HCEC 1CT (cell line): ENCODE data around the gene FMNL2.
"Not testable (repeated sequence)": the region's sequence is repeated elsewhere in the genome, so short reads cannot be mapped to it uniquely, and the experiment has no call there.

Source experiments
- DNase-seq: peaks from one replicate; pipeline ENCODE4 v3.0.0-alpha.2; 2017

Gene FMNL2

GRCh38 chr2:152376385-152376784 lies 41.4 kb downstream of the FMNL2 start:
- DNase-seq = no peak

- peak; percentile 19 for DNase-seq
Measured at GRCh38 chr2:152376968-152377367, 42.0 kb downstream of the FMNL2 start.

- no peak for DNase-seq
Measured at GRCh38 chr2:152379089-152379488, 44.1 kb downstream of the FMNL2 start.

GRCh38 chr2:152380261-152381055 lies 45.5 kb downstream of the FMNL2 start:
- DNase-seq = peak; percentile 14

- peak; percentile 81 for DNase-seq
Measured at GRCh38 chr2:152383702-152384101, 48.7 kb downstream of the FMNL2 start.

GRCh38 chr2:152384992-152385391 lies 50.0 kb downstream of the FMNL2 start:
- DNase-seq = no peak

- DNase-seq = no peak
Measured at GRCh38 chr2:152385650-152386049, 50.7 kb downstream of the FMNL2 start.

GRCh38 chr2:152386266-152386665 lies 51.3 kb downstream of the FMNL2 start:
- no peak for DNase-seq

GRCh38 chr2:152387041-152387440 lies 52.1 kb downstream of the FMNL2 start:
- no peak for DNase-seq

GRCh38 chr2:152388269-152388668 lies 53.3 kb downstream of the FMNL2 start:
- not testable (repeated sequence) for DNase-seq

GRCh38 chr2:152389483-152389882 lies 54.5 kb downstream of the FMNL2 start:
- DNase-seq = no peak

GRCh38 chr2:152390837-152391236 lies 55.9 kb downstream of the FMNL2 start:
- DNase-seq = no peak

- DNase-seq = no peak
Measured at GRCh38 chr2:152391318-152391717, 56.3 kb downstream of the FMNL2 start.

- no peak for DNase-seq
Measured at GRCh38 chr2:152393377-152393776, 58.4 kb downstream of the FMNL2 start.

GRCh38 chr2:152394326-152394725 lies 59.4 kb downstream of the FMNL2 start:
- no peak for DNase-seq

- DNase-seq = peak; percentile 24
Measured at GRCh38 chr2:152395103-152395502, 60.1 kb downstream of the FMNL2 start.

GRCh38 chr2:152395572-152395971 lies 60.6 kb downstream of the FMNL2 start:
- no peak for DNase-seq

- peak; percentile 28 for DNase-seq
Measured at GRCh38 chr2:152396051-152396511, 61.1 kb downstream of the FMNL2 start.

GRCh38 chr2:152396763-152397162 lies 61.8 kb downstream of the FMNL2 start:
- no peak for DNase-seq

- DNase-seq = no peak
Measured at GRCh38 chr2:152399003-152399402, 64.0 kb downstream of the FMNL2 start.

GRCh38 chr2:152400607-152401214 lies 65.7 kb downstream of the FMNL2 start:
- DNase-seq = no peak

- no peak for DNase-seq
Measured at GRCh38 chr2:152402780-152403759, 68.1 kb downstream of the FMNL2 start.
